Heart right ventricle (tissue), 16 donors: Measurements from ENCODE around the gene ATP7B. TPM values are rescaled to one million over a fixed set of nuclear protein-coding genes. Genes with fewer than 3 reads are reported as not detected.

Source experiments
- ATAC-seq, 8 donors: fragments of 200-7000 bp; cut with Tn5 transposase; one replicate each; pipeline ENCODE4 v1.9.1; 2020; ENCODE audit warnings: mild to moderate bottlenecking in 8 of 8, moderate library complexity in 8 of 8, moderate number of reproducible peaks in 1 of 8
- DNase-seq, 2 donors: peaks; one replicate each; pipeline ENCODE4 v3.0.0-alpha.2; 2020
- H3K27ac ChIP-seq, 10 donors: fragments of 200-600 bp; sonication (generic) in 2 of 10; one replicate each; pipeline versions ENCODE4 v1.5.0 to v1.8.0; 2020 to 2022; ENCODE audit warnings: mild to moderate bottlenecking in 3 of 10
- H3K27me3 ChIP-seq, 7 donors: fragments of 200-600 bp; one replicate each; pipeline ENCODE4 v1.8.0; 2021 to 2022; ENCODE audit warnings: mild to moderate bottlenecking in 2 of 7
- H3K36me3 ChIP-seq, 9 donors: fragments of 200-600 bp; sonication (generic) in 1 of 9; one replicate each; pipeline versions ENCODE4 v1.5.0 to v1.8.0; 2020 to 2022; ENCODE audit warnings: mild to moderate bottlenecking in 2 of 9
- H3K4me1 ChIP-seq, 9 donors: fragments of 200-600 bp; sonication (generic) in 1 of 9; one replicate each; pipeline versions ENCODE4 v1.5.0 to v1.8.0; 2020 to 2022; ENCODE audit warnings: mild to moderate bottlenecking in 4 of 9
- H3K4me3 ChIP-seq, 10 donors: fragments of 200-600 bp; sonication (generic) in 2 of 10; one replicate each; pipeline versions ENCODE4 v1.5.0 to v1.8.0; 2020 to 2022; ENCODE audit warnings: mild to moderate bottlenecking in 7 of 10, moderate library complexity in 2 of 10
- H3K9me3 ChIP-seq, 11 donors: fragments of 200-600 bp in 10 of 11; sonication (generic) in 2 of 11; one replicate each; pipeline versions ENCODE4 v1.5.0 to v1.8.0; 2013 to 2022; ENCODE audit warnings: mild to moderate bottlenecking in 2 of 11, control low read depth in 1 of 11, moderate library complexity in 1 of 11
- WGBS, 2 donors: extraction: QIAGEN DNeasy Blood & Tissue Kit; methylation state at CpG; one replicate each; pipeline ENCODE4 v1.1.7; 2013; ENCODE audit warnings: inconsistent platforms in 1 of 2; 5-methylcytosine and 5-hydroxymethylcytosine counted together
- intact Hi-C, 10 donors: fragments of 100-400 bp; cut with DNase I; formaldehyde crosslinking; loops; one replicate each; pipeline versions ENCODE4 v1.11.1 to v1.14.2; 2022
- polyA plus RNA-seq, 2 donors: library from polyadenylated mRNA; stranded (reverse); fragments of 200-250 nt; gene quantifications; one replicate each; pipeline ENCODE4 v1.2.3, GENCODE V29; 2013
- total RNA-seq, 10 donors: library from RNA; stranded (reverse); fragmentation: NEBNext Ultra II Directional in 3 of 10; extraction: Animal tissue kit (Norgen Biotek cat#: 25700) in 3 of 10; gene quantifications; one replicate each; pipeline versions ENCODE4 v1.2.1 to v1.2.4, GENCODE V29; 2021 to 2023
- TF ChIP-seq, protein P1 (sequence below), 9 donors: fragments of 200-600 bp; sonication (generic) in 2 of 9; IDR thresholded peaks; one replicate each; pipeline versions ENCODE4 v1.5.0 to v1.8.0; 2021 to 2022; ENCODE audit warnings: antibody characterized with exemption in 9 of 9, mild to moderate bottlenecking in 5 of 9, moderate library complexity in 1 of 9
- donor health status: Arrhythmogenic right ventricular cardiomyopathy.
- donor health status: ischemic (EF 13 %, LVEDD 7.1; RV severe dilation, severe dysfunction).
- donor health status: healthy with polysubstance abuse.
- donor health status: DM: no; HTN: yes; CAD: no.
- donor health status: DM: no; HTN: no; CAD: no.
- donor health status: ischemic (EF 25% LVEDD 6.9; RV normal size, moderate dysfunction).
- donor health status: ischemic (EF 25% LVEDD 5.7; RV mildly dilated, moderate dysfunction).
- donor health status: healthy.
- donor health status: DM: yes; HTN: yes; CAD: no.
- donor health status: Ischemic cardiomyopathy.
- donor health status: ischemic (EF 35%, LVEDD 5.7; RV mildly dilated, moderate dysfunction).
- donor health status: nonischemic (EF 11% LVEDD 7.7; RV severe dilation, severe dysfunction).
- donor health status: DM: yes; HTN: yes; CAD: no.
- donor health status: PGD.
- donor health status: ischemic (EF 29% LVEDD 5.4; RV normal size, mild dysfunction).
- donor health status: nonischemic (EF 23%, LVEDD 6.1; RV moderate dilation, normal function).

The ATP7B gene
- total and polyA plus RNA-seq, 12 donors = 2.0 to 9.3 (median 5.6) TPM

DNA sequence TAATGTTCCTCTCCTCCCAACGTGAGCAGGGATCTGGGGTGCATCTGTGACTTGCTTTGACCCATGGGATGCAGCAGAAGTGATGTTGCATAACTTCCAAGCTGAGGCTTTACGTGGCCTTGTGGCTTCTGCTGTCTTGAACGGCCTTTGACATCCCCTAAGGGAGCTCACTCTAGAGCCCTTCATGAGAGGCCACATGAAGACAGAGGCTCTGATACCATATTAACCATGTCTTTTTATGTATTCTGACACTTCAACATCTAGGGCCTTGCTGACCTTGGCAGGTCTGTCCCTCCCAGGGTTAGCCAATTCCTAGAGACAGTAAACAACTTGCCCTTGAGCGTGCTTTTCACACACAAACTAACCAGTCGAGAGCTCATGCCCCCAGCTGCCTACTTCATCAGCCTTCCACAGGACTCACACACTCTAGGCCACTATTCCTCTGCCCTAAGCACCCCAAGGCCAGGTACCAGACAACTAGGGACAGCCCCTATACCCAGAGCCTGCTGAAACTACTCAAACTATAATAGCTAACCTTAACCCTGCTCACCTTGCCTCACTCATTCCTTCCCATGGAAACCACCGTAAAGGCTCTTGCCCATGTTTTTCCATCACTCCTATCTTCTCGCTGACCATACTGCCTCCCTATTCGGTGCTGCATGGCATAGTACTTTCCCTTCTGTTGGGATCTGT is 104.1 kb downstream of the ATP7B start:
- H3K27ac ChIP-seq = no peak overlapping the region
- WGBS, 2 donors = 73 to 76% methylated on average over 8 of the region's 8 CpGs
- intact Hi-C loops = no loop called here
- H3K9me3 ChIP-seq = no peaks in the 10 kb centered on the region
- TF ChIP-seq, protein P1, sequence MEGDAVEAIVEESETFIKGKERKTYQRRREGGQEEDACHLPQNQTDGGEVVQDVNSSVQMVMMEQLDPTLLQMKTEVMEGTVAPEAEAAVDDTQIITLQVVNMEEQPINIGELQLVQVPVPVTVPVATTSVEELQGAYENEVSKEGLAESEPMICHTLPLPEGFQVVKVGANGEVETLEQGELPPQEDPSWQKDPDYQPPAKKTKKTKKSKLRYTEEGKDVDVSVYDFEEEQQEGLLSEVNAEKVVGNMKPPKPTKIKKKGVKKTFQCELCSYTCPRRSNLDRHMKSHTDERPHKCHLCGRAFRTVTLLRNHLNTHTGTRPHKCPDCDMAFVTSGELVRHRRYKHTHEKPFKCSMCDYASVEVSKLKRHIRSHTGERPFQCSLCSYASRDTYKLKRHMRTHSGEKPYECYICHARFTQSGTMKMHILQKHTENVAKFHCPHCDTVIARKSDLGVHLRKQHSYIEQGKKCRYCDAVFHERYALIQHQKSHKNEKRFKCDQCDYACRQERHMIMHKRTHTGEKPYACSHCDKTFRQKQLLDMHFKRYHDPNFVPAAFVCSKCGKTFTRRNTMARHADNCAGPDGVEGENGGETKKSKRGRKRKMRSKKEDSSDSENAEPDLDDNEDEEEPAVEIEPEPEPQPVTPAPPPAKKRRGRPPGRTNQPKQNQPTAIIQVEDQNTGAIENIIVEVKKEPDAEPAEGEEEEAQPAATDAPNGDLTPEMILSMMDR (IDR thresholded peaks at IDR 0.05) = no peak
- H3K4me3 ChIP-seq = no peak overlapping the region
- H3K4me1 ChIP-seq = peaks cover 0 to 13% (median 0%) of the 10 kb centered on the region in 9 donors
- peak in 5 of 8 donors; percentile 8 to 51 (median 26) for ATAC-seq
- H3K27me3 ChIP-seq = no peaks in the 10 kb centered on the region
- no peaks in the 10 kb centered on the region for H3K36me3 ChIP-seq
- no peak for DNase-seq

DNA sequence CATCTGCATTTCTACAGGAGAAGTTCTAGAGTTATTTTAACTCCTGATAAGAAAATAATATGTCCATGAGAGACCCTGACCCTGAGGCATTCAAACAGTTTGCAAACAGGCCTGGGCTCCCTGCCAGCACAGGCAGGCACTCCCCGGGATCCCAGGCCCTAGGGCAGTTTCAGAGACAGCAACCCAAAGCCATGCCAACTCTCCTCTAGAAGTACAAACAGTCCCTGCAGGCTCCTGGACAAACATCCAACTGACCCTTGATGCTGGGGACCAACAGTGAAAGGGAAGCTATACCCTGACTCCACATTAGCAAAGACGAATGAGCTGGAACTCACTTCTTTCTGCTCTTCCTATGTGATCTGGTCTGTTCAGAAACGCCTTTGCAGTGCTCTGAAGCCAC is 104.7 kb downstream of the ATP7B start:
- peak in 7 of 8 donors; percentile 34 to 96 (median 70) for ATAC-seq
- H3K36me3 ChIP-seq = no peaks in the 10 kb centered on the region
- no peaks in the 10 kb centered on the region for H3K9me3 ChIP-seq
- peak in 1 of 2 donors; percentile 33 for DNase-seq
- no peak overlapping the region for H3K4me3 ChIP-seq
- H3K27ac ChIP-seq = no peak overlapping the region
- H3K27me3 ChIP-seq = no peaks in the 10 kb centered on the region
- TF ChIP-seq, protein P1 (IDR thresholded peaks at IDR 0.05) = no peak
- 51% methylated on average over 3 of the region's 3 CpGs for WGBS, 2 donors
- H3K4me1 ChIP-seq = peaks cover 0 to 13% (median 0%) of the 10 kb centered on the region in 9 donors
- intact Hi-C loops = no loop called here

DNA sequence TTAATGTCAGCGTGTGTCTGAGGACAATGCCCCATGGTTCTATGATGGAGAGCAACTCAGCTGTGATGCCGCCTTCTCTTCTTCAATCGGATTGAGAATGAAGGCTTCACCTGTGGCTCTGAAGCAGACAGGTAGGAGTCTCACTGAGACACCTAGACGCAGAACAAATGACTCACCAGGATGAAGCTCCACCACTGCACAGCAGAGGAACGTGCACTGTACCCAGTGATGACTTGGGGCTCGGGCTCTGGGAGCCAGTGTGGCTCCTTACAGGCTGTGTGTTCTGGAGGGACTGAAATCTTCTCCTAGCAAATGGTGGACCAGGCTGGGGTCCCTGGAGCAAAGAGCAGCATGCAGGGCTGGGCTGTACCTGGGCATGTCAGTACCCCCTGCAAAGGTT is 105.5 kb downstream of the ATP7B start:
- peak in 1 of 8 donors; percentile 18 for ATAC-seq
- intact Hi-C loops = no loop called here
- WGBS, 2 donors = 79 to 94% methylated on average over 6 of the region's 6 CpGs
- Histone ChIP-seq H3K9me3 (no peaks in the 10 kb centered on the region), H3K4me3 (no peak overlapping the region), H3K27ac (no peak overlapping the region), H3K36me3 (no peaks in the 10 kb centered on the region), H3K4me1 (peaks cover 0 to 13% (median 0%) of the 10 kb centered on the region in 9 donors), H3K27me3 (no peaks in the 10 kb centered on the region)
- DNase-seq = no peak
- TF ChIP-seq, protein P1 (IDR thresholded peaks at IDR 0.05) = no peak

DNA sequence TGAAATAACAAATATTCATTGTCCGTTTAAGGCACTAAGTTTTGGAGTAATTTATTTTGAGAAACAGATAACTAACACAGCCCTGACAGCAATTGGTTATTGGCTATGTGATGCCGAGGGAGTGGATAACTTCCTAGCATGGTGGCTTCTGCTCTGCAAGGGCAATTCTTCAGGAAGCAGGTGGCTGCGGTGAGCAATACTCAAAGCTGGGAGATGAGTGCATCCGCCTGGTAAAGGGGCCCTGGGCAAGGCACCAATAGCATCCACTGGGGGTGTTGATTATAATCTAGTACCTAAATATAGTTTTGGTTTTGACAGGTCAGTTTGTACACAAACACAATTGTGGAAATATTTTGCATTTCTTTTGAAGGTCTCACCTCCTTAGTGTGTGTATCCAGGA is 108.5 kb downstream of the ATP7B start:
- Histone ChIP-seq H3K27ac (no peak overlapping the region), H3K4me3 (no peak overlapping the region), H3K9me3 (no peaks in the 10 kb centered on the region), H3K27me3 (no peaks in the 10 kb centered on the region), H3K36me3 (no peaks in the 10 kb centered on the region), H3K4me1 (peaks cover 0 to 13% (median 0%) of the 10 kb centered on the region in 9 donors)
- ATAC-seq (no peak), DNase-seq (no peak)
- TF ChIP-seq, protein P1 (IDR thresholded peaks at IDR 0.05) = no peak
- 76 to 92% methylated on average over 4 of the region's 4 CpGs for WGBS, 2 donors
- intact Hi-C loops = loop anchor here in 1 of 10 donors (5.0 kb wide), 1 partner anchor 95 kb away; no protein-coding TSS in a partner anchor
